ENCODE data around the gene CREG1.

GRCh38 chr1:167538657-167539056 is 14.9 kb downstream of the CREG1 start:
- TF ChIP-seq TAF1 (IDR thresholded peaks at IDR 0.05; ENCODE audit: low read depth, low read length) (no peak), POLR2A (IDR thresholded peaks at IDR 0.05; ENCODE audit: low read depth, low read length) (no peak), POLR2AphosphoS5 (IDR thresholded peaks at IDR 0.05; ENCODE audit: low read depth, low read length) (no peak)

Measured in GM12891 (cell line).